Kidney glomerular epithelial cell (primary cell): ENCODE data around the gene ZNF549.
"Not testable (repeated sequence)": the region's sequence is repeated elsewhere in the genome, so short reads cannot be mapped to it uniquely, and the experiment has no call there.

Experiments used
- DNase-seq: peaks from one replicate; lab custom pipeline; 2025; lab: John Stamatoyannopoulos, UW

Gene ZNF549

GRCh38 chr19:57527136-57527881 lies at the start of gene ZNF549:
Gene ZNF549 (plus strand): TSS chr19:57527356. CDS start chr19:57527574, 218 bp downstream.
- DNase-seq, result peak; percentile 85

GRCh38 chr19:57487477-57488298 lies 39.5 kb upstream of the ZNF549 start, which contains the start of gene ZNF419:
Gene ZNF419 (plus strand): TSS chr19:57487750. CDS start chr19:57487951, 201 bp downstream.
- peak; percentile 69 for DNase-seq

DNA sequence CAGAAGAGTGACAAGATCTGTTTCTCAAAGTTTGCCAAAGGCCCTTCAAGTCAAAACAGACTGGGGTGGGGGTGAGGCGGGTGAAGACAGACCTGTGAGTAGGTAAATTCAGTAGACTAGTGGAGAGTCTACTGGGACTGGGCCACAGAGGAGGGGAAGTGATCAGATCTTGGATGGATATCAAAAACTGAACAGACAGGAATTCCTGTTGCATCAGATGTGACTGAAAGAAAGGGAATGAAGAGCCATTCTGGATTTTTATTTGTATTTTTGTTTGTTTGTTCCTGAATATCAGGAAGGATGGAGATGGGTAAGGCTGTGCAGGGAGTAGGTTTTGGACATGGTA lies 38.9 kb upstream of the ZNF549 start:
- DNase-seq, result not testable (repeated sequence)

DNA sequence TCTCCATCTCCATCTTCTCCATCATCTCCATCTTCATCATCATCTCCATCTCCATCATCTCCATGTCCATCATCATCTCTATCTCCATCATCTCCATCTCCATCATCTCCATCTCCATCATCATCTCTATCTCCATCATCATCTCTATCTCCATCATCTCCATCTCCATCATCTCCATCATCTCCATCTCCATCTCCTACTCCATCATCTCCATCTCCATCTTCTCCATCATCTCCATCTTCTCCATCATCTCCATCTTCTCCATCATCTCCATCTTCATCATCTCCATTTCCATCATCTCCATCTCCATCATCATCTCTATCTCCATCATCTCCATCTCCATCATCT lies 27.9 kb upstream of the ZNF549 start:
- not testable (repeated sequence) for DNase-seq

DNA sequence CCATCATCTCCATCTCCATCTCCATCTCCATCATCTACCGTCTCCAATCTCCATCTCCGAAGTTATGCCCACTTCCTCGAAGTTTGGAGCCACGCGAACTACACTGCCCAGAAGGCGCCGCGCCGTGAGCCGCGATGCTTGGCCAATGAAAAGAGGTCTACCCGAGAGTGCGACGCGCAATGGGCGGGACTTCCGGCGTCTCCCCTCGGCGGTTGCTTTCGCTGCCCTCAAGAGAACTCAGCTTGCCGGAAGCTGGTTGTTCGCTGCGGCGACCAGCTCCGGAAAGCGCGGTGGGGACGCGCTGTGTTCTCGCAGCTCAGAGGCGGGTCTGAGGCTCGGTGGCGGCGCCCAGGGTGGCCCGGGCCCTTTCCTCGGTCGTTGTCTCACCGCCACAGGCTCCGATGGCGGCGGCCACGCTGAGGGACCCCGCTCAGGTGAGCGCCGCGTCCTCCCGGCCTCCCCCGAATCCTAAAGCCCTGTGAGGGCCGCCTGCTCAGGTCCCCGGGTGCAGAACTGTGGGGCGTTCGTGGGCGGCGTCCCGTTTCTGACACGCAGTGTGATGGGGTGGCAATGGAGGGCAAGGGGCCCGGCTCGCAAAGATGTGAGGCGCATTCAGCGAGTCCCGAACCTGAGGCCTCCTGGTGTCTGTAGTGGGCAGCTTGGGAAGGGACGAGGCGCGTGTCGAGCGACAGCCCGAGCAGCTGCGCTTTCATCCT lies 27.3 kb upstream of the ZNF549 start, which contains the start of gene ZNF773:
TSS of gene ZNF773 (plus strand) at position 259 of the 716 bp plus-strand sequence. CDS start at position 402, 143 bp downstream.
- peak; percentile 85 for DNase-seq

- not testable (repeated sequence) for DNase-seq
Measured at GRCh38 chr19:57500400-57500799, 26.8 kb upstream of the ZNF549 start.

DNA sequence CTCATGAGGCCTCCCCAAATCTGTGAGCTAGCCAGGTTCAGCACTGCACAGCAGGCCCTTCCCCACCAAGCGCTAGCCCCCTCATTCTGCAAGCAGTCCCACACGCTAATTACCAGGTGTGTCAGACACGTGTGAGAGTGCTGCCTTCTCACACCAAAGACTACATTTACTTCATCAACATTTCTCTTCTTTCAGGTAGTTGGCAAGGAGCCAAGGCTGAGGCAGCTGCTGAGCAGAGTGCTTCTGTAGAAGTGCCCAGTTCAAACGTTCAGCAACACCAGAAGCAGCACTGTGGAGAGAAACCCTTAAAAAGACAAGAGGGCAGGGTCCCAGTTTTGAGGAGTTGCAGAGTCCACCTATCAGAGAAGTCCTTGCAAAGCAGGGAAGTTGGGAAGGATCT lies 21.0 kb upstream of the ZNF549 start:
- DNase-seq, result no peak

- no peak for DNase-seq
Measured at GRCh38 chr19:57511484-57511883, 15.7 kb upstream of the ZNF549 start.

DNA sequence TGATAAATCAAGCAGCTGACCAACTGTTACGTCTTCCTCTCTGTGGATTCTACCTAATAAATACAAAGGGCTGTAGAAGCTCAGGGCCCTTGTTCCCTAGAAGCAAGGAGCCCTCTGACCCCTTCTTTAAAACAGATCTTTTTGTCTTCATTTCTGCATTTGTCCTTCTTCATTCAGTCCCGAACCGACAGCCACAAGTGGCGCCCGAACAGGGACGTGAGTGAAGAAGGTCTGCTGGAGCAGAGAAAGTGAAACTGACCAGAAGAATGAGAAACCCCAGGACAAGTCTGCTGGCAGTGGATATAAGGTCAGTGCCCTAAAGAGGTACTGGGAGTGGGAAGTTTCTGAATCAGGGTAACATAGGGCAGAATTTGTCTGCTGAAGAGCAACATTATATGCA lies 14.3 kb upstream of the ZNF549 start:
- no peak for DNase-seq

DNA sequence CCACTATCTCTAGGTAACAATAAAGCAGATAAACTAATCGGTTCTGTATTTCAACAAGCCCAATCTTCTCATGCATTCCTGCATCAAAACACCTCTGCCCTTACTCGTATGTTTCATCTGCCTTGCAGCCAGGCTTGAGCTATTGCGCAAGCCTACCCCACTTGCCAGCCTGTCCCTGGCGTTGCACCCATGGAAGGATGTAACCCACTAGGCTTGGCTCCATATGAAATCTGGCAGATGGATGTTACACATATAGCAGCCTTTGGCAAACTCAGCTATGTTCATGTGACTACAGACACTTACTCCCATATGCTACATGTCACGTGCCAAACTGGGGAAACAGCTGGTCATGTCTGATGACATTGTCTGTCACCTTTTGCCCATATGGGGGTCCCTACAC lies 11.9 kb upstream of the ZNF549 start:
- DNase-seq, result no peak

GRCh38 chr19:57518021-57518420 lies 9.1 kb upstream of the ZNF549 start:
- DNase-seq, result not testable (repeated sequence)

DNA sequence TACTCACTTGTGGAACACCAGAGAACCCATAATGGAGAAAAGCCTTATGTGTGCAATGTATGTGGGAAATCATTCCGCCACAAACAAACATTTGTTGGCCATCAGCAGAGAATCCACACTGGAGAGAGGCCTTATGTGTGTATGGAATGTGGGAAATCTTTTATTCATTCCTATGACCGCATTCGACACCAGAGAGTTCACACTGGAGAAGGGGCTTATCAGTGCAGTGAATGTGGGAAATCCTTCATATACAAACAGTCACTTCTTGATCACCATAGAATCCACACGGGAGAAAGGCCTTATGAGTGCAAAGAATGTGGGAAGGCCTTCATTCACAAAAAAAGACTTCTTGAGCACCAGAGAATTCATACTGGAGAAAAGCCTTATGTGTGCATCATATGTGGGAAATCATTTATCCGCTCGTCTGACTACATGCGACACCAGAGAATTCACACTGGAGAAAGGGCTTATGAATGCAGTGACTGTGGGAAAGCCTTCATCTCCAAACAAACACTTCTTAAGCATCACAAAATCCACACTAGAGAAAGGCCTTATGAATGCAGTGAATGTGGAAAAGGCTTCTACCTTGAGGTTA lies 10.9 kb downstream of the ZNF549 start:
- DNase-seq, result no peak

- no peak for DNase-seq
Measured at GRCh38 chr19:57546513-57546912, 19.4 kb downstream of the ZNF549 start.

- DNase-seq, result no peak
Measured at GRCh38 chr19:57552432-57552831, 25.3 kb downstream of the ZNF549 start.

- no peak for DNase-seq
Measured at GRCh38 chr19:57557659-57558058, 30.5 kb downstream of the ZNF549 start.

DNA sequence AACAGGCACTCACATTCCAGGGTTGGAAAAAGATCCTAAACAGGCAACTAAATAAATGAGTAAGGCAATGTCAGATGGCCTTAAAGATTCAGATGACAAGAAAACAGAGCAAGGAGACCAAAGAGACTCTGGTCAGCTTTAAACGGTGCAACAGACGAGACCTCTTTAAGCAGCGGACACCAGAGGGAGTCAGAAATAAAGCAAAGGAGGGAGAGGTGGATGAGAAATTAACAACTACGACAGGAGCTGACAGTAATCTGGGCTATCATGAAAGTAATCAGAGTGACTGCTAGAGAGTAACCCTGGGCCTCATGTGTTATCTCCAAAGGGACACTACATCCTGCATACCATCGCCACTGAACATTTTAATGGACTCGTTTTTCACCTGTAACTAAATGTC lies 31.4 kb downstream of the ZNF549 start:
- DNase-seq, result no peak

DNA sequence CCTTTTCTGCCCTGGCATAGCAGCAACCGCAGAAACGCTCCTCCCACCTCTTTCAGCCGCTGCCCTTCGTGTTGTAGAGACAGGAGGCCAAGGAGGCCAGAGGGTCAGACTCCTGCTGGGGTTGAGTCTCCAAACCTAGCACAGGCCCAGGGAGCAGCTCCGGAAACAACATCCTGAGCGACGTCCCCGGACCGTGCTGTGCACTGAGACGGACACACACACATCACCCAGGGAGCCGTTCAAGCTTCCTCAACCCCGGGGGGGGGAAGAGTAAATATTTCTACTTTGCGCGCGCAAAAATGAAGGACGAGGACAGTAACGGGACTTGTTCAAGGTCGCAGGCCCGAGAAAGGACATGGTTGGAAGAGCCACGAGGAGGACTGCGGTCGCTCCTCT lies 31.9 kb downstream of the ZNF549 start:
- peak; percentile 33 for DNase-seq

DNA sequence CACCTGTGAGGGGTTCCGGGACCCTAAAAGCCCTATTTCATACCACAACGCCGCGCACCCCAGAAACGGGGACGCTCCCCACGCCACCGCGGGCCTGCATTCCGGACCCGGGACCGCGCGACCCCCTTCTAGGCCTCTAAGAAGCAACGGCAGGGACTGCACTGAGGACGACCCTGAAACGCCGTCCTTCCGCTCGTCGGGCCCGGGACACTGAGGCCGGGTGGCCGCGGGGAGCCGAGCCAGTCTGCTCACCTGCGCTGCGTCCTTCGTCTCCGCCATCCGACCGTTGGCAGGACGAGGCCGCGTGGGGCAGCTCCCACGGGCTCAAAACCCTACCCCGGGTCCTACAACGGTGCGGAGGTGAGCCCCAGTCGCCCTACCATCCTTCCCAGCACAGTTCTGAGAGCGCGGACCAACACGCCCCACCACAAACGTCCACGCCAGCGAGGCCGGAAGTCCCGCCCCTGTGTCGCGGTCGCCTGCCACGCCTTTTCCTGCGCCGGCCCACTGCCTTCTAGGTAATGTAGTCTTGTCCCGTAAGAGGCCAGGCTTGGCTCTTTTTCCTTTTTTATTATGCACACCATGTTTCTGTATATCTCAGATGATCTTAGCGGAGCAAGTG lies 32.4 kb downstream of the ZNF549 start, which contains the start of gene ZNF550:
TSS of gene ZNF550 (minus strand) at position 460 of the 622 bp plus-strand sequence. CDS start at position 279, 181 bp downstream.
- DNase-seq, result peak; percentile 74

DNA sequence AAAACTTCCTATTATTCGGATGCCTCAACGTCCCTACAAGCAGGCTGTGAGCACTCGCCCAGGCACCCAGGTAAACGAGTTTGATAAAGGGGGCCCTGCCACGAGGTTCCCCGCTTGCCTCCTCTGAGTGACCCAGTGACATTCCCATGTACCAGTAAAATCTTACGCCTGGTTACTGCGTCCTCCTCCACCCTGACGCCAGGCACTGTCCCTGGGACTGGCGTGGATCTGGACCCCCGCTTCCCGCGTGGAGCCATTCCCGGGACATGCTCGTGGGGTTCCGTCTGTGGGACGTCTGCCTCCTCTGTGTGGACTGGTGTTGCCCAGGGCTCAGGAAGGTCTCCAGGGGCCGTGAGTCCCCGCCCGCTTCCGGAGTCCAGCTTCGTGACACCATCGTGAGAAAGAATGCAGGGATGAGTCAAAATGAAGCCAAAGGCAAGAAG lies 32.9 kb downstream of the ZNF549 start:
- DNase-seq, result no peak

DNA sequence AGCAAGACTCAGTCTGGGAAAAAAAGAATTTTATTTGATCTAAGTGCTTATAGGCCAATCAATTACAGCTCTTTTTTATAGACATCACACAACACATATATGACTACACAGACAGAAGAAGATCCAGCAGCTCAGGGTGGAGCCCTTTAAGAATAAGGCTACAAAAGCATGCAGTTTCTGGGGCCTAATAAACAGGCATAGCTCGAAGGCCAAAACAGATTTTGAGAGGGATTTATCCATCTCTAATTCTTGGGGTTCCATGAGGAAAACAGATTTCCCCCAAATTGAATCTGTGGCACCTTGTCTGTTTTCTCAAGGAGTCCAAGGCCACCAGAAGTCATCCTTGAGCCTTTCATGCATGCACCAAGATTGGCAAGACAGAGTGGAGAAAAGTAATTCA lies 36.4 kb downstream of the ZNF549 start:
- DNase-seq, result no peak
